Hematopoietic multipotent progenitor cell treated with erythropoietin and hydrocortisone succinate and interleukin-3 and kit ligand, for 4 days (in vitro differentiated cells): ENCODE results near the gene CDC42EP4.

Experiments used
- DNase-seq: peaks from one replicate; pipeline ENCODE4 v3.0.0-alpha.2; 2015

Gene CDC42EP4

GRCh38 chr17:73247726-73248125 lies 64.1 kb downstream of the CDC42EP4 start:
- no peak for DNase-seq

- DNase-seq = no peak
Measured at GRCh38 chr17:73240561-73240960, 71.2 kb downstream of the CDC42EP4 start.

- no peak for DNase-seq
Measured at GRCh38 chr17:73237714-73238113, 74.1 kb downstream of the CDC42EP4 start.

GRCh38 chr17:73234736-73235135 lies 77.1 kb downstream of the CDC42EP4 start:
- no peak for DNase-seq
